Stimulated activated CD8-positive, alpha-beta memory T cell treated with anti-CD3 and anti-CD28 coated beads, Interleukin-7, amount 100 ng/mL, for 24 hours (primary cell): ENCODE results near the gene MYH10.
"Not testable (repeated sequence)": the region's sequence is repeated elsewhere in the genome, so short reads cannot be mapped to it uniquely, and the experiment has no call there.

Source experiments
- DNase-seq: peaks from one replicate; pipeline ENCODE4 v3.0.0-alpha.2; 2020; ENCODE audit warnings: low read depth

The MYH10 gene

DNA sequence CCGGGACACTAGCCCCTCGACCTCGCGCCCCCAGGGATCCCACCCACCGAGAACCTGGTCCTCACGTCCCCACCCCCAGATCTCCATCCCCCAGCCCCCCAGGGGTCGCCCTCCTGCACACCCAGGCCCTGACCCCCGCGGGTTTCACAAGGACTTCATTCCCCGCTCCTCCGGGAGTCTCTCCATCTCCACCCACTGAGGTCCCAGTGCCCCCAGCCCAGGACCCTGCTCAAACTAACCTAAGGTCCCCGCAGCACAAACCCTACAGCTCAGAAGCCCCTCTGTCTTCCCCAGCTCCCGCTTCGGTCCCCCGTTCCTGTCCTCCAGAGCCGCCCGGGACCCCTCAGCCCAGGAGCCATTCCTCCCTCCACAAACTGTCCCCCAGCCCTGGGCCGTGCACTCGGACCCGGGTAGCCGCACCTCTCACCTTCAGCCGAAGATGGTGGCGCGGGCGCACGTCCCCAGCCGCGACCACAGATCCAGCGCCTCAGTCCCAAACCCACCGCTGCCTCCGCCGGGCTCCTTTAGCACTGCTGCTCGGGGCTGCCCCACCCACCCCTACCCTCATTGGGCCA is at the start of gene MYH10:
MYH10 (minus strand) TSS at position 499 of the 575 bp plus-strand sequence. CDS start 7,479 bp downstream, outside the sequence.
- DNase-seq: no peak

DNA sequence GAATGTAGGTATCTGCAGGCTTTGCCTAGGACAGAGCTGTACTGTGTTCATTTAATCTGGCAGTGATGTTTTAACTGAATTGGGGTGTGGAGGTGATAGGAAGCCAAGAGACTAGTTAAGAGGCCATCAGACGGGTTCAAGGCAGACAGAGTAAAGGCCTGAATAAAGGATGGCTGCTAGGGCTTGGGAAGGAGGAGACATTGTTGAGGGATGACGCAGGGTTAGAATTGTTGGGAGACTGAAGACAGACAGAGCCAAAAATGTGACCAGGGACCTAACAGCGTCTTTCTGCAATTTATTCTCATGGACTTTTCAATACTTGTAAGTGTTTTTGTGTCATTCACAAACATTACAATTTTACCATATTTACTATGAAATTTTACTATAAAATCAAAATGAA is 48.6 kb upstream of the MYH10 start:
- no peak for DNase-seq

DNA sequence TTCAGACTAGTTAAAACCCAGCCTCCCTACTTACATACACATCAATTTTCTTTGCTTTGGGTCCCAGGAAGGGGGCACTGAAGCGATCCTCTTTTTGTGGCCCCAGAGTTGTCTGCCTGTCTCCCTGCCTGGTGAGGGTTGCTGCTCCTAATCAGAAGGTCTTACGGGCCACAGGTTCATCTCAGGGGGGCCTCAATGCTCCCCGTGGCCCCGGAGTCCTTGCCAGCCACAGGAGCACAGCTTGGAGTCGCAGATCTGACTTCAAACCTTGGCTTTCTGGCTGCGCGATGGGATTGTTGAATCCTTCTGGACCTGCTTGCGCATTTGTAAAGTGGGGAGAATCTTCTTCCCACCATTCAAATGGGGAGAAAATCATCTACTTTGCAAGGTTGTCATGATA is 44.8 kb upstream of the MYH10 start:
- DNase-seq: no peak

DNA sequence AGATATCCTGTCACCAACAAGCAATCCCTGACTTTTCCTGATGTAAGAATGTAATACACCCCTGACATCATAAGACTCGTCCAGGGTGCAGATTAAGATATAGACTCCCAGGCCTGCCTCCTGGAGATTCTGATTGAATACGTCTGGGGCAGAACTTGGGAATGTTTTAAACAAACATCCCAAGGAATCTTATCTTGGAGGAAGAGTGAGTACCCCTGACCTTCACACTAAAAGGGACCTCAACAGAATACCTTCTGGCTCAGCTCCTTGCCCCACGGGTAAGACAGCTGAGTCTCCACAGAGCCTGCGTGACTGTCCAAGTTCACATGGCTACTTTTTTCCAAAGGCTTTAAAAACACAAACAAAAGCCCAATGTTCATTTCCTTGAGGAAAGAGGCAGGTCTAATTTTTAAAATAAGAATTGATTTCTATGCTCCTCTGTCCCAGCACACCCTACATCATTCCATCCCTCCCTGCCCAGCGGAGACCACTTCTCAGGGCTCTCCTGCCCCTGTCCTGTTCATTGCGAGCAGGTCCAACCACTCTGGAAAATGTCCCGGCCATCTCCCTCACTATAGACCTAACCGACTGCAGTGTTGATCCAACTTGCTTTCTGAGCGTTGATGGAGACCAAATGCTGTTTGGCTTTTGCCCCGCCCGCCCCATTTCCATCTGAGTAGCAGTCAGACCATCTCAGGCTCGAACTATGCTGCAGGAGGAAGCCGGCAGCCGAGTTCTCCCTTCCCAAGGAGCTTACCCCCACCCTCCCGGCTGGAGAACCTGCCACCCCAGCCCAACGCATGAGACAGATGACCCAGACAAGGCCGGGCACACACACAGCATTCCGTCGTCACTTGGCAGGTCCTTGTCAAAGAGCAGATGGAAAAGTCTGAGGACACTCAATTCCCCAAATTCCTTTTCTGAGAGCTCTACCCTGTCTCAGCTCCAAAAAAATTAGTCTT is 44.1 kb upstream of the MYH10 start:
- DNase-seq: no peak

- no peak for DNase-seq
Measured at GRCh38 chr17:8673612-8674011, 43.1 kb upstream of the MYH10 start.

- DNase-seq: no peak
Measured at GRCh38 chr17:8672326-8672725, 41.8 kb upstream of the MYH10 start.

DNA sequence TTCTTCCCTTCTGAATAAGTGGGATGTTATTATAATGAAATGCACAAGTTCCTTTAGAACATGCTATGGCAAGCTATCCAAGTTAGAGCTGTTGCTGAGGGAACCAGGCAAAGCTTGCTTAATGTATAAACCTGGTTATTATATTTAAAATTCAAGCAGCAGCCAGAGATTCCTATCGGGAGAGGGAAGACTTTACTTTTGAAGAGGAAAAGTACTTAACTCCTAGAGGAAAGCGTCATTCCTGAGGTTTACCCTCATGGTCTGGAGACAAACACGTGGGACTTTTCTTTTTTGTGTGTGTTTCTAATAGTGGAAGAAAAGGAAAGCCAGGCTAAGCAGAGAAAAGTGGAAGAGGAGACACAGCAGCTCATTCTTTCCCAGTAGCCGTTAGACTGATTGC is 39.9 kb upstream of the MYH10 start:
- DNase-seq: no peak

DNA sequence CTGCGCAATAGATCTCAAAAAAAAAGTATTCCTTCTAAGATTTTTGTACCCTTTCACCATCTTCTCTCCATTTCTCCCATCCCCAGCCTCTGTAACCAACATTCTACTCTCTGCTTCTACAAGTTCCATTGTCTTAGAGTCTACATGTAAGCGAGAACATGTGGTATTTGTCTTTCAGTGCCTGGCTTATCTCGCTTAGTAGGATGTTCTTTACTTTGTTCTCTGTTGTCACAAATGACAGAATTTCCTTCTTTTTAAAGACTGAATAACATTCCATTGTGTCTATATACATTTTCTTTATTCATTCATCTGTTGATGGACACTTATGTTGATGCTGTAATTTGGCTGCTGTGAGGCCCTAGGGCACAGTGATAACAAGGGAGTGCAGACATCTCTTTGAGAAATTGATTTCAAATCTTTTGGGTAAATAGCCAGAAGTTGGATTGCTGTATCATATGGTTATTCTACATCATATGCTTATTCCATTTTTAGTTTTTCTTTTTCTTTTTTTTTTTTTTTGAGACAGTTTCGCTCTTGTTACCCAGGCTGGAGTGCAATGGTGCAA is 37.7 kb upstream of the MYH10 start:
- no peak for DNase-seq

DNA sequence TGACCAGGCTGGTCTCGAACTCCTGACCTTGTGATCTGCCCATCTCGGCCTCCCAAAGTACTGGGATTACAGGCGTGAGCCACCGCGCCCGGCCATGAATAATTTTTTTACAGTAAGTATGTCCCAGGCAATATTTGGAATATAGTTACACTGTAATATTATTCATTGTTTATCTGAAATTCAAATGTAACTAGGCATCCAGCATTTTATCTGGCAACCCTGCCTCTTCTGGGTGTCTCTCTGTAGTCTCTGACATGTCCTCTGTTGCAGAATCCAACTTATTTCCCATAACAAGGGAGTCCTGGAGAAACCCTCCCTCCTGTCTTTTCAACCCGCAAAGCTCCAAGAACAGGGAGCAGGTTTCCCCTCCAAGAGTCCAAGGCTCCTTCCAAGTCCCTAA is 36.9 kb upstream of the MYH10 start:
- no peak for DNase-seq

DNA sequence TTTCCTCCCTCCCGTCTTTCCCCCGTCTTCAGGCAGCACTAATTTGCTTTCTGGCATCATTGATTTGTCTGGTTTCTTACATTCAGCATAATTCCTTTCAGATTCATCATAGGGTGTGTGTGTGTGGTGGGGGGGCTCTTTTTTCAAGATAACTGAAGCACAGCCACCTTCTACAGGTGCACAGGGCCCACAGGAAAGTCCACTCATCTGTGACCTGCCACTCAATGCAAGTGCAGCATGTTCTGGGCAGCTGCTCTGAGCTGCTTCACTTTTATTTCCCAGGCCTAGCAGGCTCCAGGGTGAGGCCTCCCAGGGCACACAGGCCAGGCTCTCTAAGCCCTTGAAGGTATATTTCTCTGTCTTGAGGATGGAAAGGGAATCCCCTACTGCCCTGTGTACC is 35.2 kb upstream of the MYH10 start:
- DNase-seq: no peak

- no peak for DNase-seq
Measured at GRCh38 chr17:8664456-8665126, 34.1 kb upstream of the MYH10 start.

- DNase-seq: no peak
Measured at GRCh38 chr17:8662973-8663372, 32.4 kb upstream of the MYH10 start.

- no peak for DNase-seq
Measured at GRCh38 chr17:8662076-8662831, 31.7 kb upstream of the MYH10 start.

DNA sequence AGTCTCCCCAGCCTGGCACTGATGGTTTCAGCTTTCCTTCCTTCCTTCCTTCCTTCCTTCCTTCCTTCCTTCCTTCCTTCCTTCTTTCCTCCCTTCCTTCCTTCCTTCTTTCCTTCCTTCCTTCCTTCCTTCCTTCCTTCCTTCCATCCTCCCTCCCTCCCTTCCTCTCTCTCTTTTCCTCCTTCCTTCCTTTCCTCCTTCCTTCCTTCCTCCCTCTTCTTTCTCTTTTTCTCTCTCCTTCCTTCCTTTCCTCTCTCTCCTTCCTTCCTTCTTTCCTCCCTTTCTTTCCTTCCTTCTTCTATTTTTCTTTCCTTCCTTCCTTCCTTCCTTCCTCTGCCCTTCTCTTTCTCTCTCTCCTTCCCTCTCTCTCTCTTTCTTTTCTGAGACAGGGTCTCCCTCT is 30.2 kb upstream of the MYH10 start:
- DNase-seq: not testable (repeated sequence)

GRCh38 chr17:8659758-8660410 is 29.4 kb upstream of the MYH10 start:
- DNase-seq: no peak

DNA sequence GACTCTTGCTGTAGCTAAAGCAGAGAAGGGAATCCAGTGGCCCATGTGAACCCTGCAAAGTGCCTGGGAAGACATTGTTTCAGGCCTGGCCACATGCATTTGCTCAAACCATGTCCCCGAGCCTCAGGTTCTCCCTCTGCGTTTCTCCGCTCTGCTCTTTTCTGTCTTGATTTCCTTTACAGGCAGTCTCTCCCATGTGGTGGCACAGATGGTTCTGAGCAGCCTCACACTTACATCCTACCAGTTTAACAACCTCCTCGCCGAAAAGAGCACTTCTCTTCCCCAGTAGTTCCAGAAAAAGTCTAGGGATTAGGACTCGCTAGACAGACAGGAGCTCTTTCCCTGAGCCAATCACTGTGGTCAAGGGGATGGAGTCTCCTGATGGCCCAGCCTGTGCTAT is 28.3 kb upstream of the MYH10 start:
- DNase-seq: no peak

DNA sequence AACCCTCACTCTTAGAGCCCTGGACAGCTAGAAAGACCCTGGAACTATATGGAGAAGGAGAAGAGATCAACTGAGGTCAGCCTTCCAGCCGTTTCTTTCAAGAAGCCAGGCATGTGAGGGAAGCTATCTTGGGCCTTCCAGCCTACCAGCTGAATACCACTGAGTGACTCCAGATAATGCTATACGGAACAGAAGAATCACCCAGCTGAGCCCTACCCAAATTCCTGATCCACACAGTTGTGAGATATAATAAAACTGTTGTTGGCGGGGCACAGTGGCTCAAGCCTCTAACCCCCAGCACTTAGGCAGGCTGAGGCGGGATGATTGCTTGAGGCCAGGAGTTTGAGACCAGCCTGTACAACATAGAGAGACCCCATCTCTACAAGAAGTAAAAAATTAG is 26.2 kb upstream of the MYH10 start:
- DNase-seq: no peak

DNA sequence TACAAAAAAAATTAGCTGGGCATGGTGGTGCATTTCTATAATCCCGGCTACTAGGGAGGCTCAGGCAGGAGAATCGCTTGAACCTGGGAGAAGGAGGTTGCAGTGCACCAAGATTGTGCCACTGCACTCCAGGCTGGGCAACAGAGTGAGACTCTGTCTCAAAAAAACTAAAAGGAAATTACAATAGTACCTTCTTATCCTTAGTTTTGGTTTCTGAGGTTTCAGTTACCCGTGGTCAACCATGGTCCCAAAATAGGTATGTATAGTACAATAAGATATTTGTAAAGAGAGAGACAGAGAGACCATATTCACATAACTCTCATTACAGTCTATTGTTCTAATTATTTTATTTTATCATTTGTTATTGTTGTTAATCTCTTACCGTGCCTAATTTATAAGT is 24.3 kb upstream of the MYH10 start:
- DNase-seq: no peak

DNA sequence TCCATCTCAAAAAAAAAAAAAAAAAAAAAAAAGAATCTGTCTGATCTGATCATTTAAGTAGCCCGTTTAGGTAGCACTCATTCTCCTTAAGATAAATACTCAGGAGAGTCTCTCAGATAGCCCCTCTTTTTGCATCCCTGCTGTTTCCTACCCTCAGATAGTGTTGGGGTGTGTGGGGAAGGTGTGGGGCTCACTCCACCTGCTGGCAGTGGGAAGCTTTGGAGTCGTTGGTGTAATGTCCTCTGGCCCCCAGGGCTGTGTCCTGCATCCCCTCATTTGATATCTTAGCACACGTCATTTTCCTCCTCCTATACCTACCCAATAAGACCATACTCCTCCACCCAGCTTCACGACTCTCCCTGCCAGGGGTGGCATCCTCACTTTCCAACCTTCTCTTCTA is 20.5 kb upstream of the MYH10 start:
- no peak for DNase-seq

GRCh38 chr17:8650119-8650499 is 19.6 kb upstream of the MYH10 start:
- DNase-seq: no peak
